A549 treated with GW870086 at 1 μM for 4 hours (cell line): ENCODE results near the gene NXPH1. TPM values are rescaled to one million over a fixed set of nuclear protein-coding genes. Genes with fewer than 3 reads are reported as not detected.

Source experiments
- total RNA-seq: library from RNA; stranded (reverse); fragments of 200-300 nt; extraction: Qiagen RNA extraction; gene quantifications from 5 replicates; pipeline ENCODE4 v1.2.3, GENCODE V29; 2022; ENCODE audit warnings: low read depth

NXPH1 gene
- total RNA-seq: not detected in 5 replicates

DNA sequence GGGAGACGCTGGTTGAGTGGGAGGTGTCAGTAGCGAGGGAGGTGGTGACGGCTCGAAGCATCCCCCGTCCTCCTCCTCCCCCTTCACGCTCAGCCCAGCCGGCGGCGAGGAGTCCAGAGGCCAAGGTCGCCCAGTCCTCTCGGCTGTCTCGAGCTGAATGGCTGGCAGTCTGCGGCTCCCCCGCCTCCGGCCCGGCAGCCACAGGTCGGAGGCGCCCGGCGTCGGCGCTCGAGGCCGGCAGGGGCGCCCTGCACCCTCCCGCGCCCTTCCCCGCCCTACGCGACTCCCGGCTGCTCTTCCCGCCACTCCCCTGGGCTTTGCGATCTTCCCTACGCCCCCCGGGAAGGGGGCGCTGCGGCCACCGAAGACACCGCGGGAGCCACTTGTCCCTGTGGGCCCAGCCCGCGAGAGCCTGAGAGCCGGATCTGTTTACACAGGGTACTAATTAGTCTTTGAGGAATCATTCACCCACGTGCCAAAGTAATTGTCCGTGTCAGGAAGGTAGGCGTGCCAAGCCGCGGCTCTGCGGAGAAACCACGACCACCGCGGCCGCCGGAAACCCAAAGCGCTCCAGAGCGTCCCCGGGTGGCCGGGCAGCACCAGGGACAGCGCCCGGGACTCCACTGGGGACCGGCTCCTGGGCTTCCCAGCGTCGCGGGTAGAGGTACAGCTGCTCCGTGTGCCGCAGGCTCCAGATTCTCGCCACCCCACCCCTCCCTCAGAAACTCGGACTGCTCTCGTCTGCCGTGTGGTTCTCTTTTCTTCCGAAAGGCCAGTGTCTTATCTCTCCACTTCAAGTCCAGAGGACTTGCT, at the start of gene NXPH1:
TSS of gene NXPH1 (plus strand) at position 133 of the 813 bp plus-strand sequence.

Other genes with a start within 250 kb of the NXPH1 start
- 0.74 to 1.4 TPM (median 1.1 TPM) in 5 replicates for gene ICA1, start 171.4 kb upstream of the NXPH1 start, total RNA-seq